GM12865 (cell line): ENCODE data around the gene CNKSR3.

Experiments used
- DNase-seq: peaks from one replicate; pipeline ENCODE4 v3.0.0; 2010; ENCODE audit warnings: low read depth
- H3K4me3 ChIP-seq: 2 replicates; pipeline ENCODE4 v1.5.1; 2011; ENCODE audit warnings: mild to moderate bottlenecking, low read depth, low read length, control low read depth
- CTCF ChIP-seq: IDR thresholded peaks from 2 replicates; pipeline ENCODE4 v1.5.1; 2011; ENCODE audit warnings: low read length, control low read depth, low read depth, inconsistent platforms; ENCODE audit not compliant: insufficient read depth; ENCODE audit errors: missing control alignments

Gene CNKSR3

GRCh38 chr6:154488248-154488593 is 22.3 kb downstream of the CNKSR3 start:
- no peak for TF ChIP-seq CTCF
- DNase-seq, result no peak
- H3K4me3 ChIP-seq, result no peak overlapping the region

- TF ChIP-seq CTCF, result no peak
- H3K4me3 ChIP-seq, result no peak overlapping the region
- no peak for DNase-seq
Measured at GRCh38 chr6:154487367-154488247, 22.9 kb downstream of the CNKSR3 start.

GRCh38 chr6:154485815-154486214 is 24.7 kb downstream of the CNKSR3 start:
- TF ChIP-seq CTCF, result no peak
- H3K4me3 ChIP-seq, result no peak overlapping the region
- no peak for DNase-seq

- H3K4me3 ChIP-seq, result no peak overlapping the region
- TF ChIP-seq CTCF, result no peak
- no peak for DNase-seq
Measured at GRCh38 chr6:154484942-154485341, 25.5 kb downstream of the CNKSR3 start.

GRCh38 chr6:154482858-154483257 is 27.6 kb downstream of the CNKSR3 start:
- no peak overlapping the region for H3K4me3 ChIP-seq
- DNase-seq, result no peak
- no peak for TF ChIP-seq CTCF

- H3K4me3 ChIP-seq, result no peak overlapping the region
- TF ChIP-seq CTCF, result no peak
- DNase-seq, result no peak
Measured at GRCh38 chr6:154481521-154482013, 28.9 kb downstream of the CNKSR3 start.
